ENCODE measurements around the gene APLF. TPM values are rescaled to one million over a fixed set of nuclear protein-coding genes. Genes with fewer than 3 reads are reported as not detected.
"Not testable (repeated sequence)": the region's sequence is repeated elsewhere in the genome, so short reads cannot be mapped to it uniquely, and the experiment has no call there.

Gene APLF
- total RNA-seq, 4 donors from 2014 or later = 2.3 to 4.8 (median 3.5) TPM

GRCh38 chr2:68519236-68519635, 51.9 kb downstream of the APLF start:
- no peak overlapping the region for H3K4me3 ChIP-seq
- in situ Hi-C loops (cut with MboI; ENCODE audit: low sequenced_read_pairs in 4 of 4) = no loop called here
- ATAC-seq = no peak
- no peaks in the 10 kb centered on the region for H3K36me3 ChIP-seq
- no peak overlapping the region for H3K27ac ChIP-seq
- H3K4me1 ChIP-seq = no peaks in the 10 kb centered on the region
- DNase-seq = no peak
- intact Hi-C loops (cut with DNase I; ENCODE audit: low total_unique reads) = no loop called here
- H3K27me3 ChIP-seq = no peaks in the 10 kb centered on the region
- TF ChIP-seq CTCF (IDR thresholded peaks at IDR 0.05 in 4 of 5, conservative IDR thresholded peaks at IDR 0.05 in 1 of 5) (no peak), POLR2A (IDR thresholded peaks at IDR 0.05) (no peak)
- H3K9me3 ChIP-seq = no peaks in the 10 kb centered on the region

GRCh38 chr2:68521037-68521436, 53.7 kb downstream of the APLF start:
- ATAC-seq = no peak
- Histone ChIP-seq H3K4me1 (no peaks in the 10 kb centered on the region), H3K27me3 (no peaks in the 10 kb centered on the region), H3K27ac (no peak overlapping the region), H3K36me3 (no peaks in the 10 kb centered on the region), H3K9me3 (no peaks in the 10 kb centered on the region), H3K4me3 (no peak overlapping the region)
- in situ Hi-C loops (cut with MboI; ENCODE audit: low sequenced_read_pairs in 4 of 4) (no loop called here), intact Hi-C loops (cut with DNase I; ENCODE audit: low total_unique reads) (no loop called here)
- no peak for DNase-seq
- TF ChIP-seq POLR2A (IDR thresholded peaks at IDR 0.05) (no peak), CTCF (IDR thresholded peaks at IDR 0.05 in 4 of 5, conservative IDR thresholded peaks at IDR 0.05 in 1 of 5) (no peak)

- H3K4me3 ChIP-seq; H3K9me3 ChIP-seq; in situ Hi-C loops (cut with MboI; ENCODE audit: low sequenced_read_pairs in 4 of 4); DNase-seq; H3K27me3 ChIP-seq; H3K27ac ChIP-seq; intact Hi-C loops (cut with DNase I; ENCODE audit: low total_unique reads); H3K4me1 ChIP-seq; ATAC-seq; H3K36me3 ChIP-seq: not testable (repeated sequence)
Measured at GRCh38 chr2:68526943-68527342, 59.6 kb downstream of the APLF start.

- H3K36me3 ChIP-seq; DNase-seq; H3K9me3 ChIP-seq; H3K27me3 ChIP-seq; H3K4me1 ChIP-seq; ATAC-seq; intact Hi-C loops (cut with DNase I; ENCODE audit: low total_unique reads); H3K4me3 ChIP-seq; H3K27ac ChIP-seq; in situ Hi-C loops (cut with MboI; ENCODE audit: low sequenced_read_pairs in 4 of 4): not testable (repeated sequence)
Measured at GRCh38 chr2:68527343-68528081, 60.1 kb downstream of the APLF start.

GRCh38 chr2:68529156-68529555, 61.8 kb downstream of the APLF start:
- H3K27ac ChIP-seq; H3K36me3 ChIP-seq; intact Hi-C loops (cut with DNase I; ENCODE audit: low total_unique reads); H3K4me3 ChIP-seq; ATAC-seq; in situ Hi-C loops (cut with MboI; ENCODE audit: low sequenced_read_pairs in 4 of 4); H3K9me3 ChIP-seq; H3K27me3 ChIP-seq; DNase-seq; H3K4me1 ChIP-seq: not testable (repeated sequence)

GRCh38 chr2:68529651-68530050, 62.3 kb downstream of the APLF start:
- H3K4me1 ChIP-seq; H3K9me3 ChIP-seq; H3K4me3 ChIP-seq; H3K27ac ChIP-seq; ATAC-seq; intact Hi-C loops (cut with DNase I; ENCODE audit: low total_unique reads); H3K27me3 ChIP-seq; H3K36me3 ChIP-seq; in situ Hi-C loops (cut with MboI; ENCODE audit: low sequenced_read_pairs in 4 of 4); DNase-seq: not testable (repeated sequence)

- intact Hi-C loops (cut with DNase I; ENCODE audit: low total_unique reads) = no loop called here
- TF ChIP-seq CTCF (IDR thresholded peaks at IDR 0.05 in 4 of 5, conservative IDR thresholded peaks at IDR 0.05 in 1 of 5) = no peak
- no peak for TF ChIP-seq POLR2A (IDR thresholded peaks at IDR 0.05)
- no peaks in the 10 kb centered on the region for H3K27me3 ChIP-seq
- no peak overlapping the region for H3K27ac ChIP-seq
- in situ Hi-C loops (cut with MboI; ENCODE audit: low sequenced_read_pairs in 4 of 4) = no loop called here
- peaks cover 0 to 5% of the 10 kb centered on the region in 2 donors for H3K36me3 ChIP-seq
- no peak overlapping the region for H3K4me3 ChIP-seq
- H3K9me3 ChIP-seq = no peaks in the 10 kb centered on the region
- no peaks in the 10 kb centered on the region for H3K4me1 ChIP-seq
- DNase-seq (no peak), ATAC-seq (no peak)
Measured at GRCh38 chr2:68536000-68536399, 68.6 kb downstream of the APLF start.

Measured in gastrocnemius medialis (tissue), 4 donors.